HG03095 (cell line): ENCODE measurements around the gene INPPL1.

Experiments
- ATAC-seq: cut with Tn5 transposase; IDR thresholded peaks from one replicate; pipeline ENCODE4 v1.9.1; 2021; ENCODE audit warnings: moderate library complexity; ENCODE audit not compliant: unreplicated experiment

Gene INPPL1

DNA sequence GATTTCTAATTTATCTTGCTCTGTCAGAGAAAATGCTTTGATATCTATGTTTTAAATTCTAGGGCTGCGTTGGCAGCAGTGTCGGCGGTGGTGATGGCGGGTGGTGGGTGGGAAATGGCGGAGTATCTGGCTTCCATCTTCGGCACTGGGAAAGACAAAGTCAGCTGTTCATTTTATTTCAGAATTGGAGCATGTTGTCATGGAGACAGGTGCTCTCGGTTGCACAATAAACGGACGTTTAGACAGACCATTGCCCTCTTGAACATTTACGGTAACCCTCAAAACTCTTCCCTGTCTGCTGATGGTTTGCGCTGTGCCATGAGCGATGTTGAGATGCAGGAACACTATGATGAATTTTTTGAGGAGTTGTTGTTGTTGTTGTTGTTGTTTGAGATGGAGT lies 55.5 kb downstream of the INPPL1 start:
- no peak for ATAC-seq

DNA sequence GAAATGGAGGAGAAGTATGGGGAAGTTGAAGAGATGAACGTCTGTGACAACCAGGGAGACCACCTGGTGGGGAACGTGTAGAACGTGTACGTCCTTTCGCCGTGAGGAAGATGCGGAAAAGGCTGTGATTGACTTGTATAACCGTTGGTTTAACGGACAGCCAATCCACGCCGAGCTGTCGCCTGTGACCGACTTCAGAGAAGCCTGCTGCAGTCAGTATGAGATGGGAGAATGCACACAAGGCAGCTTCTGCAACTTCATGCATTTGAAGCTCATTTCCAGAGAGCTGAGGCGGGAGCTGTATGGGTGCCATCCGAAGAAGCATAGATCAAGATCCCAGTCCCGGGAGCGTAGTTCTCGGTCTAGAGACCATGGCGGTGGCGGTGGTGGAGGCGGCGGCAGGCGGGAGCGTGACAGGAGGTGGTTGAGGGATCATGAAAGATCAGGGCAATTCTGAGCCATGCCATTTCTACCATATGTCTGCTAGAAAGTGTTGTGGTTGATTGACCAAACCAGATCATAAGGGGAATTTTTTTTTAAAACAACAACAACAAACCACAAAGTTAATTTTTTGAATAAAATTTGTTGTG lies 56.3 kb downstream of the INPPL1 start:
- no peak for ATAC-seq

DNA sequence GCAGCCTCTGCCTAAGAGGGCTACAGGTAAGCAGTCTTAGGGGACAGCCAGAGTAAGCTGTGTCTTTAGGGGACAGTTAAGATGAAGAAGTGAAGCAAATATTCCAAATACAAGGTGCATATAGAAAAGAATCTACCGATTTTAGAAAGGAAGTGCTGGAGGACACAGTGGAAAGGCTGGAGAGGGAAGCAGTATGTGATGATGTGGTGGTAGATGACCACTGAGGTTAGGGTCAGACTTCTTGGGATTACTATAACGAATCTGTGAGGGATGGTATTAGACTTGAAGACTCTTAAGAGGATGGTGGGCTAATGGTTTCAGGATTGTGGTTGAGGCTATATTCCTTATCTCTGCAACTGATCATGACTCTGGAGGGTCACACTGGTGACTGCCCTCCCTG lies 59.4 kb downstream of the INPPL1 start:
- ATAC-seq = no peak

DNA sequence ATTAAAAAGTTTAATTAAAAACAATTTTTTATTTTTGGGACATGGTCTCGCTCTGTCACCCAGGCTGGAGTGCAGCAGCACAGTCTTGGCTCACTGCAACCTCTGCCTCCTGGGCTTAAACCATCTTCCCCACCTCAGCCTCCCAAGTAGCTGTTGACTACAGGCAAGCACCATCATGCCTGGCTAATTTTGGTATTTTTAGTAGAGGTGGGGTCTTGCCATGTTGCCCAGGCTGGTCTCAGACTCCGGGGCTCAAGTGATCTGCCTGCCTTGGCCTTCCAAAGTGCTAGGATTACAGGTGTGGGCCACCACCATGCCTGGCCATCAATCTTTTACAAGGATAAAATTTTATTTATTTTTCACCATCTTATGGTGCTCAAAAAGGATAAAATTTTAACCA lies 62.7 kb downstream of the INPPL1 start:
- no peak for ATAC-seq
